M059J (cell line): Measurements from ENCODE around the gene APC. TPM values are rescaled to one million over a fixed set of nuclear protein-coding genes. Genes with fewer than 3 reads are reported as not detected.

ENCODE experiments used
- DNase-seq: peaks from one replicate; pipeline ENCODE4 v3.0.0-alpha.2; 2012; ENCODE audit warnings: low read depth
- total RNA-seq: library from RNA; depleted of rRNA; stranded (reverse); fragments of >200 nt; shearing (Covaris generic); gene quantifications from 2 replicates; pipeline ENCODE4 v1.2.3, GENCODE V29; 2014; rRNA removed

Gene APC
- 18.7 and 28.1 TPM in 2 replicates for total RNA-seq

DNA sequence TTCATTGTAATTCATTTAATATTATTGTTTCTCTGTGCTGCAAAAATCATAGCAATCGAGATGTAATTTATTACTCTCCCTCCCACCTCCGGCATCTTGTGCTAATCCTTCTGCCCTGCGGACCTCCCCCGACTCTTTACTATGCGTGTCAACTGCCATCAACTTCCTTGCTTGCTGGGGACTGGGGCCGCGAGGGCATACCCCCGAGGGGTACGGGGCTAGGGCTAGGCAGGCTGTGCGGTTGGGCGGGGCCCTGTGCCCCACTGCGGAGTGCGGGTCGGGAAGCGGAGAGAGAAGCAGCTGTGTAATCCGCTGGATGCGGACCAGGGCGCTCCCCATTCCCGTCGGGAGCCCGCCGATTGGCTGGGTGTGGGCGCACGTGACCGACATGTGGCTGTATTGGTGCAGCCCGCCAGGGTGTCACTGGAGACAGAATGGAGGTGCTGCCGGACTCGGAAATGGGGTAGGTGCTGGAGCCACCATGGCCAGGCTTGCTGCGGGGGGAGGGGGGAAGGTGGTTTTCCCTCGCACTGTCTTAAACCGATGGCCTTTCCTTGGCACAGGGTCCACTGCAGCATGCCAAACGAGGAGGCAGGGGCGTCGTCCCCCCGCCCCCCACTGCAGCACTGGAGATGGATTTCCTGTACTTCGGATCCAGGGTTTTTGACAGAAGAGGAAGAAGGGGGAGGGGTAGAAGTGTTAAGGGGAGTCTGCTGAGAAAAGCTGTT is at the start of gene APC:
TSS of gene APC (plus strand) at position 423 of the 728 bp plus-strand sequence. CDS start 17,006 bp downstream, outside the sequence.
- DNase-seq, result peak; percentile 91

DNA sequence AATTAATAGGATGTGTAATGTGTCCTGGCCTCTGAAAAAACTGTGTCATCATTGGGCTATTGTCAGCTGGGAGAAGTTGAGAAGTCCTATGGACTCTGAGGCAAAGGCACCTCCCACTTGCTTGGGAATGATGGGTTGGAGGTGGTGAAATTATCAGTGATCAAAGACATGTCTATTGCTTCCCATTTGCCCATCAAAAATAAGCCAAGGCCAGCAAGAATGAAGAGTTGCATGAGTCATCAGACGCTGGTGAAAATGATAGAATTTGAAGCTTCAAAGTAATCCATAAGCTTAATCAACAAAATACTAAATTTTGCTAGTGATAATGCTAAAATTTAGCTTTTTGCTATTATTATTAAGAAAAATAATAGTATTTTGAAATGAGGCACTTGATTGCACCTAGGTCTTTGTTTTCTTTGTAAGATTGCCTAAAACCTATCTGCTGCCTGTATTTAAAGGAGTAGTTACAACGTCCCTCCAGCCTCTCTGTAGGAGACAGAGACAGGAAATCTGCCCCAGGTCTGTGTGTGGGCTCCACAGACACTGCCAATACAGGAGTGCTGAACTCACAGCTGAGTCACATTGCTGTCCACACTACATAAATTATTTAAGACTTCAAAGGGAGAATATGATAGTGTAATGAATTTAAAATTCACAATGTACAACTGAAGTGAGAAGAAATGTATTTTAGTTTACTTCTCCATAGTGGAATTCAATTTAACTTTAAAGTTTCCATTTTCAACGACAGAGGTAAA is 48.4 kb upstream of the APC start:
- peak; percentile 63 for DNase-seq

GRCh38 chr5:112690605-112691338 is 46.9 kb upstream of the APC start:
- DNase-seq, result no peak

DNA sequence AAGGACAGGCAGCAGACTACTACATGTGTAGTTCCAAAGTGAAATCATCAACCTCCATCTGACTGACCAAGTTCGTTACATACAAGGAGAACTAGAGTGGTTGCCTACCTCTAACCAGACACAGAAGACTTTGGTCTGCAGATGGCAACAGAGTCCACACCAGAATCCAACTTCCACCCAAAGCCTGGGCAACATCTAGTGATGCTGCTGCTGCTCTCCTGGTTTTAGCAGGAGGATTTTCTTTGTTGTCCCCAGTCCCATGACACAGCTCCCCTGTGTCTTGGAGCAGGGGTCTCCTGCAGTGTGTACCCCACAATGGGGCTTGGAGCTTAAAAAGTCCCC is 46.4 kb upstream of the APC start:
- no peak for DNase-seq

DNA sequence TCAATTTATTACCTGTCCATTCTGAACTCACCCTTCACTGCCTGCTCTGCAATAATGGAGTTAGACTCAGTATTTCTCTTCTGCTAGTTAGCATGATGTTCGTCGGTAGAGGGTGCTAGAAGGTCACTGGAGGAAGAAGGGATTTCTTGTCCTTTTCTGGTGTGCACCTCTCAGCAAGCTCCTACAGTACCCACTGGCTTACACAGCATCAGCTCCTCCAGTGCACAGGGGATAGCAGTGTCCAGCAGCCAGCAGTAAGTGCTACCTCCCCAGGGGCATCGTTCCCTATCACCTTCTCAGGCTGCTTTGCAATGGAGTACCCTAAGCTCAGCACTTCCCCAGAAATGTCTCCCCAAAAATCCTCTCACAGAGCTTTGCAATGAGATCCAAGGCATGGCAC is 45.9 kb upstream of the APC start:
- DNase-seq, result peak; percentile 33

DNA sequence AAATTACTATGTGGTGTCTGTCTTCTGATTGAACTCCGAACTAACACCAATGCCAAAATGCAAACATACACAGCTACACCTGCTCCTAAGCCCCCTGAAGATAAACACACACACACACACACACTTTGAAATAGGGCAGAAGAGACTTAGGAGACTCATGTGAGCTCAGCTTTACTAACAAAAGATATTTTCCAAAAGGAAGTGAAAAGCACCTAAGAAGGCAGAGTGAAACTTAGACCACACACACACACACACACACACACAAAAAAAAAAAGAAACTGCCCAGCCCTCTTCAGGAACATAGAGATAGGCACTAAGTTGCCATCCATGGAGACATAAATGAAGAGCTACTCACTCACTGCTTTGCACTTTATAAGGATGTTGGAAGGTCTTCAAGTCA is 45.2 kb upstream of the APC start:
- DNase-seq, result no peak

- no peak for DNase-seq
Observed at GRCh38 chr5:112693301-112693700, 44.4 kb upstream of the APC start.

GRCh38 chr5:112694853-112695709 is 42.6 kb upstream of the APC start:
- DNase-seq, result peak; percentile 72

DNA sequence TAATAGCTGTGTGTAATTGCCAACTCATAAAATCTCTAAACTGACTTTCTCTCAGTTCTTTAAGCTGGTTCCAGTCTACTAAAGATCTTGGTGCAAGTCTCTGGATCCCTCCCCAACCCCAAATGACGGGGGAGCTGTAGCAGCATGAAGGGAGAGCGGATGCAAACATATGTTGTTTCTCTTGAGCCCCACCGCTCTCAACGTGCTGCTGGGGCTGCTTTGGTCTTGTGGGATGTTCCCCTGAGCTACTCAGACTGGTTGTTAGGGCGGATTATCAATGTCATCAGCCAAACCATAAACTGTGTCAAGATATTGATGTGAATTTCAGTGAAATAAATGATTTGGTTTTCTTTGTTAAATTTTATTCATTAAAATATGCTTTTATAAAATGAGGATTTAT is 40.9 kb upstream of the APC start:
- DNase-seq, result no peak

- no peak for DNase-seq
Observed at GRCh38 chr5:112697322-112697721, 40.4 kb upstream of the APC start.

GRCh38 chr5:112697833-112698232 is 39.9 kb upstream of the APC start:
- no peak for DNase-seq

- DNase-seq, result peak; percentile 38
Observed at GRCh38 chr5:112703866-112704820, 33.5 kb upstream of the APC start.

GRCh38 chr5:112706446-112707016 is 31.2 kb upstream of the APC start:
- DNase-seq, result no peak

- peak; percentile 98 for DNase-seq
Observed at GRCh38 chr5:112707187-112708102, 30.2 kb upstream of the APC start.

GRCh38 chr5:112708103-112708622 is 29.5 kb upstream of the APC start:
- no peak for DNase-seq

- DNase-seq, result peak; percentile 48
Observed at GRCh38 chr5:112709416-112709815, 28.3 kb upstream of the APC start.

GRCh38 chr5:112710896-112711295 is 26.8 kb upstream of the APC start:
- DNase-seq, result no peak

DNA sequence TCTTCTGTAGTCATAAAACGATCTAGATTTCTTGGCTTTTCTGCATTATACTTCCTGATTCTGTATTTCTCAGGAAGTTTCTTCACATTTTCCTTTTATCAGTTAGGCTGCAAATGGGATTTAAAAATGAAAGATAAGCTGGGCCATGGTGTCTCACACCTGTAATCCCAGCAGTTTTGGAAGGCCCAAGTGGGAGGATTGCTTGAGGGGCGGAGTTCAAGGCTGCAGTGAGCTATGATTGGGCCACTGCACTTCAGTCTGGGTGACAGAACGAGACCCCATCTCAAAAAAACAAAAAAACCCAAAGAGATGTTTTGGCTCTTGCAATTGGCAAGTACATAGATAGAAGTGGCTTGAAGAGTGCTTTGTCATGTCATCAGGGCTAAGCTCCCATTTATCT is 26.2 kb upstream of the APC start:
- no peak for DNase-seq

GRCh38 chr5:112713206-112713605 is 24.5 kb upstream of the APC start:
- no peak for DNase-seq
